GM20000 (cell line): ENCODE results near the gene MAST4.

Source experiments
- DNase-seq: peaks from one replicate; pipeline ENCODE4 v3.0.0; 2012; ENCODE audit warnings: low spot score
- TF ChIP-seq, protein P1 (sequence below): IDR thresholded peaks from 2 replicates; pipeline ENCODE4 v1.5.1; 2012; ENCODE audit warnings: mild to moderate bottlenecking, control low read depth; ENCODE audit errors: extremely low read depth, missing control alignments

Gene MAST4

DNA sequence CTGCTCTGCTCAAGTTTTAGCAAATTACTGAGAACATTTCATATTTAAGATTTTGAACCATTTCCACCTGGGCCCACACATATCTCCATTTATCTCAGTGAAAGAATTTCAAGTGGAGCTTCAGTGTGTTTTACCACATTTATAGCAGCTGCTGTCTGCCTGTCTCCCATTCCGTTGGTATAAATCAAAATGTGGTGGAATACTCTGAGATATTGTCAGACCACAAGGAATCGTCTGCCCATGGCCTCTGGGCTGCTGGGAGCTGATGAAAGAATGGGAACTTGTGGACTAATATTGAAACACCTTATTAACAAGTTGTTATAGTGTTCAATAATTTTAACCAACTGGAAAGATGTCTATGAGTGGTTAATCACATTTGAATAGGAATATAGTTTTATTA lies 33.3 kb downstream of the MAST4 start:
- DNase-seq = no peak
- TF ChIP-seq, protein P1, sequence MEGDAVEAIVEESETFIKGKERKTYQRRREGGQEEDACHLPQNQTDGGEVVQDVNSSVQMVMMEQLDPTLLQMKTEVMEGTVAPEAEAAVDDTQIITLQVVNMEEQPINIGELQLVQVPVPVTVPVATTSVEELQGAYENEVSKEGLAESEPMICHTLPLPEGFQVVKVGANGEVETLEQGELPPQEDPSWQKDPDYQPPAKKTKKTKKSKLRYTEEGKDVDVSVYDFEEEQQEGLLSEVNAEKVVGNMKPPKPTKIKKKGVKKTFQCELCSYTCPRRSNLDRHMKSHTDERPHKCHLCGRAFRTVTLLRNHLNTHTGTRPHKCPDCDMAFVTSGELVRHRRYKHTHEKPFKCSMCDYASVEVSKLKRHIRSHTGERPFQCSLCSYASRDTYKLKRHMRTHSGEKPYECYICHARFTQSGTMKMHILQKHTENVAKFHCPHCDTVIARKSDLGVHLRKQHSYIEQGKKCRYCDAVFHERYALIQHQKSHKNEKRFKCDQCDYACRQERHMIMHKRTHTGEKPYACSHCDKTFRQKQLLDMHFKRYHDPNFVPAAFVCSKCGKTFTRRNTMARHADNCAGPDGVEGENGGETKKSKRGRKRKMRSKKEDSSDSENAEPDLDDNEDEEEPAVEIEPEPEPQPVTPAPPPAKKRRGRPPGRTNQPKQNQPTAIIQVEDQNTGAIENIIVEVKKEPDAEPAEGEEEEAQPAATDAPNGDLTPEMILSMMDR = no peak

DNA sequence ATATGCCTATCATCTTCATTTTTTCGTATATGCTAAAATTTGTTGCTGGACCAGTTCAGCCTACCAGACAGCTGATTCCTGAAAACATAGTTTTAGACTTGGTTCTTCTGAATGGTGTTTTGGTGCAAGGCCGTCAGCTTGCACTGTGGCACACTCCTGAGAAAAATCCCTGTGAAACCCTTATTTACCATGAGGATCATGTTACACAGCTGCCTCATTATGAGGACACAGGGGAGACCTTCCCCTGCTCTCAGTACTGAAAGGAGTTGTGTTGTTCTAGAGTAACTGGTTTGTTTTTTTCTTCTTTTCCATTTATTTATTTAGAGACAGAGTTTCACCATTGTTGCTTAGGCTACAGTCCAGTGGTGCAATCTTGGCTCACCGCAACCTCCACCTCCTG lies 37.6 kb downstream of the MAST4 start:
- TF ChIP-seq, protein P1 = no peak
- no peak for DNase-seq

DNA sequence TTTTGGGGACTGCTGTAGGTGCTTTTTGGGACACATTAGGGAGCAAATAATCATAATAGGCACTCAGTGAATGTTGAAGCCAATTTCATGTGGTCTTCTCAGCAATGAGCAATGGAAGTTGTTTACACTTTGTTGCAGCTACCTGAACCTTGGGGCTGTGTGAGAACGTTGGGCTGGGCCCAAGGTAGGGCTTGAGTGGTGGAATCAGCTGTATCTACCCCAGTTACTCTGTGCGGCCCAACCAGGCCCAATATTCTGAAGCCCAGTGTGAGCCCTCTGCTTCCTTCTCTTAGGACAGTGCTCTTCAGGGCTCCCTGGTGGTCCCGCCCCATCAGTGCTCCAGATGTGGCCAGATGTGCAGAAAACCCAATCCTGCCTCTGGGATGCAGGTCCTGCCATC lies 38.4 kb downstream of the MAST4 start:
- DNase-seq = no peak
- TF ChIP-seq, protein P1 = no peak

DNA sequence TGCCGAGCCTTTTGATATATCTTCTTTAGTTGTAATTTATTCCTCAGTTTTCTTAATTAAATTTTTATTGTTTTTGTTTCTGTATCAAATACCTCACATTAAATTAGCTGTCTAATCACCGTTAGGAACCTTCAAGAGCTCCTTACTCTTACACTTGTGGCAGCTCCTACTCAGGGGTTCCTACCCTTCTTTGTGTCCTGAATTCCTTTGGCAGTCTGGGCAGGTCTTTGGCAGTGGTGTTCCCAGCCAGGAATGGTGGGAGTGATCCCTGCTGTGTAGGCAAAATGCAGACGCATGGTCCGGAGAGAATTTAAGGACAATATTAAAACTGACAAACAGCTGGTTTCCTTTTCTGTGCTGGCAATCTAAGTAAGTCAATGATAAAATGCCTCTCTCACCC lies 41.8 kb downstream of the MAST4 start:
- no peak for DNase-seq
- TF ChIP-seq, protein P1 = no peak

DNA sequence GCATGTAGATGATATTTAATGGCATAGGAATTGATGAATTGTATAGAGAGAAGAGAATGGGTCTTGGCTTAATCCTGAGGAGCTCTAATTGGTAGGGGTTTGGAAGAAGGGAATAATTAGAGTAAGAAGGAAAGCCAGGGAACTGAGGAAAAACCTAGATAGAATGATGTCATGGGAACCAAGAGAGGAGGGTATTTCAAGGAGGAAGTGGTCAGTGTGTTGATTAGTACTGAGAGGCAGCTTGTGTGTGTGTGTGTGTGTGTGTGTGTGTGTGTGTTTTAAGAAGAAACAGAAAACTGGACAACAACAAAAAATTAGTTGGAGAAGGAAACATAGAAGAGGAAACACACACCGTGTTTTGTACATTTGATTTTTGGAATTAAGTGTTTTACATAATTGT lies 42.8 kb downstream of the MAST4 start:
- DNase-seq = no peak
- TF ChIP-seq, protein P1 = no peak

DNA sequence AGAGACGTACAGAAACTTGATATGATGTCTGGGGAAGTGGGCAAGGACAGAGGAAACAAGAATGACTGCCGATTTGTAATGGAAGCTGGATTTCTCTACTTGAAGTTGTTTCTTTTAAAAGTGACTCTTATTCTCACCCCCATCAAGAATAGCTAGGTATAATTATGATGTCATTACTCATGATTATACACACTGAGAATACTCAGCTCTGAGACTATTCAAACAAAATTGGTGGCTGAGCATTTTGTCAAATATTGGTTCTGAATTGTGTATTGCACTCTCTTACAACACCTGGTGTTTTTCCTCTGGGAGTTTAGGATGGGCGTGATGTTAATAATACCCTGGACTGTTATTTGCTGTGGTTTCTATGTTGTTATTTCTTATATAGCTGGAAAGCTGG lies 46.3 kb downstream of the MAST4 start:
- no peak for DNase-seq
- TF ChIP-seq, protein P1 = no peak

DNA sequence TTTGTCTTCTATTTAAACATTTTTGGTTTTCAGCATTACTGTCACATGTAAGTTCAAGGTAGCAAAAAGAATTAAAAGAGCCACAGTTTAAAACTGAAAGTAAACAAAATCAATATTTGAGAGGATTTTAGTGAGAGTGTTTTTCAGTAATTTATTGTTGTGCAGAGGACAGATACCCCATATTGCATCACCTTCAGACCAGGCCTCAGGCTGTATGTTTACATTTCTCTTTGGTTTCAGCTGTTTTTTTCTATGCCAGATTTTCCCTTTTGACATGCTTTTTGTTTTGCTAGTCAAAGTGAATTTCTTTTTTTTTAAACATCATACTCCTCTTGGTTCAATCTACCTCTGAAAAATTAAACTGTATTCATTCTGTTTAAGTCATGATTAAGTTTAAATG lies 47.2 kb downstream of the MAST4 start:
- DNase-seq = no peak
- TF ChIP-seq, protein P1 = no peak

DNA sequence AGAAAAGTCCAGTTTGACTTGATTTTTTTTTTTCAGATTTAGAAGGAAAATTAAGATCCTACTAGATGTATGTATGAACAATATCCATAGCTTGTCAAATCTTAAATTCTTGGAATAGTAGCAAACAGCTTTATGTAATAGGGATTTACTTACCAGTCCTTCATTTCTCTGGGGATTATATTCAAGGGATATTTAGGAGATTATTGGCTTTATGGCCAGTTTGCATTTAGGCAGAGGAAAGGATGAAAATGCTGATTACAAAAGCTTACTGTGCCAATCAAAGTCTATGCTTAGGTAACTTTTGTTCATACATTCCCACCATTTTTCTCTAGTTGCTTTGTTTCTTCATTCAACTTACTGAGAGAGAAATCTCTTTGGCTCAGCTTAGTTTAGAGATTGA lies 47.9 kb downstream of the MAST4 start:
- TF ChIP-seq, protein P1 = no peak

More for the DNA sequence above, 47.9 kb downstream of the MAST4 start:
- no peak for DNase-seq
